KBM-7 (cell line): ENCODE results near the gene GALNT10.

Source experiments
- DNase-seq: peaks from one replicate; pipeline ENCODE4 v3.0.0-alpha.2; 2015
- in situ Hi-C: fragments of 300-500 bp; cut with MboI; formaldehyde crosslinking; loops from 2 replicates; pipeline ENCODE4 v1.14.3; 2020; ENCODE audit warnings: low sequenced_read_pairs, low pct_unique_long_range_greater_than_20kb, mixed read lengths

GALNT10 gene

GRCh38 chr5:154435226-154435625 is 244.7 kb downstream of the GALNT10 start:
- DNase-seq = no peak
- in situ Hi-C loops = no loop called here

- in situ Hi-C loops = no loop called here
- DNase-seq = no peak
Observed at GRCh38 chr5:154437281-154437965, 246.9 kb downstream of the GALNT10 start.

- DNase-seq = no peak
- in situ Hi-C loops = no loop called here
Observed at GRCh38 chr5:154440540-154440939, 250.0 kb downstream of the GALNT10 start.

- in situ Hi-C loops = no loop called here
- DNase-seq = no peak
Observed at GRCh38 chr5:154442801-154443200, 252.3 kb downstream of the GALNT10 start.

GRCh38 chr5:154444556-154445421 is 254.3 kb downstream of the GALNT10 start:
- peak; percentile 40 for DNase-seq
- in situ Hi-C loops = no loop called here

- DNase-seq = peak; percentile 99
- in situ Hi-C loops = no loop called here
Observed at GRCh38 chr5:154445422-154446194, 255.1 kb downstream of the GALNT10 start, which contains the start of gene SAP30L. TSS of gene SAP30L (plus strand) at chr5:154445997. CDS start at chr5:154446605, 608 bp downstream.

- in situ Hi-C loops = no loop called here
- DNase-seq = peak; percentile 39
Observed at GRCh38 chr5:154446195-154447088, 255.9 kb downstream of the GALNT10 start.

GRCh38 chr5:154447089-154447725 is 256.7 kb downstream of the GALNT10 start:
- in situ Hi-C loops = no loop called here
- DNase-seq = peak; percentile 14

GRCh38 chr5:154449786-154450185 is 259.3 kb downstream of the GALNT10 start:
- in situ Hi-C loops = no loop called here
- no peak for DNase-seq

GRCh38 chr5:154451957-154452356 is 261.4 kb downstream of the GALNT10 start:
- DNase-seq = no peak
- in situ Hi-C loops = no loop called here

GRCh38 chr5:154455585-154455984 is 265.1 kb downstream of the GALNT10 start:
- DNase-seq = no peak

GRCh38 chr5:154456540-154456939 is 266.0 kb downstream of the GALNT10 start:
- DNase-seq = no peak
- in situ Hi-C loops = no loop called here

More at GRCh38 chr5:154455585-154455984, 265.1 kb downstream of the GALNT10 start:
- in situ Hi-C loops = no loop called here

GRCh38 chr5:154459015-154459414 is 268.5 kb downstream of the GALNT10 start:
- in situ Hi-C loops = no loop called here
- DNase-seq = no peak

GRCh38 chr5:154460172-154460571 is 269.6 kb downstream of the GALNT10 start:
- in situ Hi-C loops = no loop called here
- DNase-seq = no peak

- in situ Hi-C loops = no loop called here
- no peak for DNase-seq
Observed at GRCh38 chr5:154461531-154461930, 271.0 kb downstream of the GALNT10 start.

GRCh38 chr5:154464438-154464837 is 273.9 kb downstream of the GALNT10 start:
- in situ Hi-C loops = no loop called here
- no peak for DNase-seq

- DNase-seq = no peak
- in situ Hi-C loops = no loop called here
Observed at GRCh38 chr5:154465169-154465568, 274.6 kb downstream of the GALNT10 start.

- in situ Hi-C loops = no loop called here
- DNase-seq = no peak
Observed at GRCh38 chr5:154466147-154466546, 275.6 kb downstream of the GALNT10 start.
